ENCODE measurements around the gene FGGY. TPM values are rescaled to one million over a fixed set of nuclear protein-coding genes. Genes with fewer than 3 reads are reported as not detected.
"Not testable (repeated sequence)": the region's sequence is repeated elsewhere in the genome, so short reads cannot be mapped to it uniquely, and the experiment has no call there.

The FGGY gene
- total RNA-seq, 1 donor from 2014 or later: 31.2 TPM

GRCh38 chr1:59526240-59526639, 229.3 kb downstream of the FGGY start:
- intact Hi-C loops (cut with micrococcal nuclease): no loop called here
- Histone ChIP-seq H3K36me3 (no peaks in the 10 kb centered on the region), H3K9me3 (replicated peaks) (no peaks in the 10 kb centered on the region), H3K27ac (replicated peaks) (no peak overlapping the region), H3K4me1 (peaks cover 10% of the 10 kb centered on the region), H3K4me3 (no peak overlapping the region), H3K27me3 (ENCODE audit: low read depth) (no peaks in the 10 kb centered on the region)
- DNase-seq: no peak
- TF ChIP-seq CTCF (IDR thresholded peaks at IDR 0.05; ENCODE audit: borderline replicate concordance): no peak

- TF ChIP-seq CTCF (IDR thresholded peaks at IDR 0.05; ENCODE audit: borderline replicate concordance): no peak
- no peak overlapping the region for H3K27ac ChIP-seq (replicated peaks)
These were observed 231.6 kb downstream of the FGGY start for GRCh38 chr1:59528471-59528870.

GRCh38 chr1:59528900-59529299, 232.0 kb downstream of the FGGY start:
- no peak for TF ChIP-seq CTCF (IDR thresholded peaks at IDR 0.05; ENCODE audit: borderline replicate concordance)
- Histone ChIP-seq H3K36me3 (no peaks in the 10 kb centered on the region), H3K4me3 (no peak overlapping the region), H3K4me1 (no peaks in the 10 kb centered on the region), H3K9me3 (replicated peaks) (no peaks in the 10 kb centered on the region), H3K27ac (replicated peaks) (no peak overlapping the region), H3K27me3 (ENCODE audit: low read depth) (no peaks in the 10 kb centered on the region)
- intact Hi-C loops (cut with micrococcal nuclease): no loop called here
- DNase-seq: no peak

More at GRCh38 chr1:59528471-59528870, 231.6 kb downstream of the FGGY start:
- no peak for DNase-seq
- H3K4me1 ChIP-seq: no peaks in the 10 kb centered on the region
- intact Hi-C loops (cut with micrococcal nuclease): no loop called here
- no peak overlapping the region for H3K4me3 ChIP-seq
- no peaks in the 10 kb centered on the region for H3K9me3 ChIP-seq (replicated peaks)
- no peaks in the 10 kb centered on the region for H3K27me3 ChIP-seq (ENCODE audit: low read depth)
- H3K36me3 ChIP-seq: no peaks in the 10 kb centered on the region

- H3K9me3 ChIP-seq (replicated peaks): no peaks in the 10 kb centered on the region
- H3K36me3 ChIP-seq: no peaks in the 10 kb centered on the region
- H3K4me1 ChIP-seq: no peaks in the 10 kb centered on the region
- H3K4me3 ChIP-seq: no peak overlapping the region
- no peak overlapping the region for H3K27ac ChIP-seq (replicated peaks)
- no peaks in the 10 kb centered on the region for H3K27me3 ChIP-seq (ENCODE audit: low read depth)
- no peak for TF ChIP-seq CTCF (IDR thresholded peaks at IDR 0.05; ENCODE audit: borderline replicate concordance)
- intact Hi-C loops (cut with micrococcal nuclease): no loop called here
- DNase-seq: no peak
These were observed 233.2 kb downstream of the FGGY start for GRCh38 chr1:59530119-59530518.

- Histone ChIP-seq H3K27me3 (ENCODE audit: low read depth) (no peaks in the 10 kb centered on the region), H3K27ac (replicated peaks) (no peak overlapping the region), H3K4me3 (no peak overlapping the region), H3K4me1 (no peaks in the 10 kb centered on the region), H3K36me3 (no peaks in the 10 kb centered on the region), H3K9me3 (replicated peaks) (no peaks in the 10 kb centered on the region)
- intact Hi-C loops (cut with micrococcal nuclease): no loop called here
- no peak for DNase-seq
- no peak for TF ChIP-seq CTCF (IDR thresholded peaks at IDR 0.05; ENCODE audit: borderline replicate concordance)
These were observed 235.2 kb downstream of the FGGY start for GRCh38 chr1:59532102-59532501.

- DNase-seq; H3K27me3 ChIP-seq (ENCODE audit: low read depth); H3K36me3 ChIP-seq; H3K4me1 ChIP-seq; H3K9me3 ChIP-seq (replicated peaks); H3K4me3 ChIP-seq; H3K27ac ChIP-seq (replicated peaks); intact Hi-C loops (cut with micrococcal nuclease): not testable (repeated sequence)
These were observed 241.6 kb downstream of the FGGY start for GRCh38 chr1:59538476-59538875.

Measured in left ventricle myocardium inferior (tissue), 1 donor.